Measurements from ENCODE around the gene DLGAP3. TPM values are rescaled to one million over a fixed set of nuclear protein-coding genes. Genes with fewer than 3 reads are reported as not detected.

DLGAP3 gene
- total and polyA plus RNA-seq, 3 experiments from 2014 or later: 0.59 to 0.82 TPM; not detected in 1

- Mint-ChIP-seq H3K27me3 (peaks cover 41 to 51% of the 10 kb centered on the region in 2 donors), H3K9me3 (peaks cover 0 to 2% (median 0%) of the 10 kb centered on the region in 5 donors), H3K4me3 (no peak overlapping the region), H3K36me3 (no peaks in the 10 kb centered on the region), H3K4me1 (peaks cover 0 to 4% (median 4%) of the 10 kb centered on the region in 3 donors), H3K27ac (no peak overlapping the region)
- H3K27ac ChIP-seq (ENCODE audit: low read depth, low read length): no peak overlapping the region
- H3K36me3 ChIP-seq (ENCODE audit: insufficient read depth, low read length): no peaks in the 10 kb centered on the region
- ChIA-PET CTCF (no interaction called here), POLR2A (no interaction called here)
- no peak for DNase-seq
- H3K9me3 ChIP-seq (ENCODE audit: low read length): no peaks in the 10 kb centered on the region
- H3K4me1 ChIP-seq (ENCODE audit: insufficient read depth, low read length): no peaks in the 10 kb centered on the region
- peaks cover 9% of the 10 kb centered on the region for H3K27me3 ChIP-seq (ENCODE audit: insufficient read depth, low read length, poor library complexity, severe bottlenecking)
- H3K4me3 ChIP-seq (ENCODE audit: low read length): no peak overlapping the region
Measured at GRCh38 chr1:34918386-34918976, 11.0 kb downstream of the DLGAP3 start.

GRCh38 chr1:34917017-34917416, 12.4 kb downstream of the DLGAP3 start:
- Histone ChIP-seq H3K36me3 (ENCODE audit: insufficient read depth, low read length) (no peaks in the 10 kb centered on the region), H3K4me3 (ENCODE audit: low read length) (no peak overlapping the region), H3K27ac (ENCODE audit: low read depth, low read length) (no peak overlapping the region), H3K27me3 (ENCODE audit: insufficient read depth, low read length, poor library complexity, severe bottlenecking) (peaks cover 9% of the 10 kb centered on the region), H3K4me1 (ENCODE audit: insufficient read depth, low read length) (no peaks in the 10 kb centered on the region), H3K9me3 (ENCODE audit: low read length) (no peaks in the 10 kb centered on the region)
- peaks cover 0 to 4% (median 4%) of the 10 kb centered on the region in 3 donors for H3K4me1 Mint-ChIP-seq
- H3K9me3 Mint-ChIP-seq: peaks cover 0 to 2% (median 0%) of the 10 kb centered on the region in 5 donors
- DNase-seq: no peak
- no peaks in the 10 kb centered on the region for H3K36me3 Mint-ChIP-seq
- POLR2A ChIA-PET: no interaction called here
- CTCF ChIA-PET: no interaction called here
- H3K4me3 Mint-ChIP-seq: no peak overlapping the region
- H3K27ac Mint-ChIP-seq: no peak overlapping the region
- peaks cover 31 to 39% of the 10 kb centered on the region in 2 donors for H3K27me3 Mint-ChIP-seq

DNA sequence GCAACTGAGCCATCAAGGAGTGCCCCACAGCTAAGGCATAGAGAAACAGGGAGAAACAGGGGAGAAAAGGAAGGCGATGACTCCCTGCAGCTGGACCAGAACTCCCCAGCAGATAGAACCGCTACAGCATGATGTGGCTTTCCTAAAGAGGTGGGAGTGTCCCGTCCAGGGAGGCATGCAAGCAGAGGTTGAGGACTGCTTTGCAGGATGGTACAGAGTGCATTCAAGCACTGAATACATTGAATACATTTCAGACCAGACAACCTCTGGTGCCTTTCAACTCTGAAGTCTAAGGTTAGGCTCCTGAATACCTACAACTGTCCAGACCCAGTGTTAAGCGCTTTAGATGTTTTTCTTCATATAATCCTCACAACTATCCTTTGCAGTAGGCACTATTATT, 13.3 kb downstream of the DLGAP3 start:
- ChIA-PET POLR2A (no interaction called here), CTCF (no interaction called here)
- no peak overlapping the region for H3K4me3 ChIP-seq (ENCODE audit: low read length)
- H3K27me3 ChIP-seq (ENCODE audit: insufficient read depth, low read length, poor library complexity, severe bottlenecking): peaks cover 3% of the 10 kb centered on the region
- no peak overlapping the region for H3K27ac Mint-ChIP-seq
- no peaks in the 10 kb centered on the region for H3K9me3 Mint-ChIP-seq
- no peak overlapping the region for H3K4me3 Mint-ChIP-seq
- H3K36me3 ChIP-seq (ENCODE audit: insufficient read depth, low read length): no peaks in the 10 kb centered on the region
- no peak for DNase-seq
- no peaks in the 10 kb centered on the region for H3K4me1 ChIP-seq (ENCODE audit: insufficient read depth, low read length)
- H3K4me1 Mint-ChIP-seq: peaks cover 0 to 4% (median 4%) of the 10 kb centered on the region in 3 donors
- H3K27me3 Mint-ChIP-seq: peaks cover 22 to 30% of the 10 kb centered on the region in 2 donors
- no peaks in the 10 kb centered on the region for H3K9me3 ChIP-seq (ENCODE audit: low read length)
- H3K36me3 Mint-ChIP-seq: no peaks in the 10 kb centered on the region
- H3K27ac ChIP-seq (ENCODE audit: low read depth, low read length): no peak overlapping the region

DNA sequence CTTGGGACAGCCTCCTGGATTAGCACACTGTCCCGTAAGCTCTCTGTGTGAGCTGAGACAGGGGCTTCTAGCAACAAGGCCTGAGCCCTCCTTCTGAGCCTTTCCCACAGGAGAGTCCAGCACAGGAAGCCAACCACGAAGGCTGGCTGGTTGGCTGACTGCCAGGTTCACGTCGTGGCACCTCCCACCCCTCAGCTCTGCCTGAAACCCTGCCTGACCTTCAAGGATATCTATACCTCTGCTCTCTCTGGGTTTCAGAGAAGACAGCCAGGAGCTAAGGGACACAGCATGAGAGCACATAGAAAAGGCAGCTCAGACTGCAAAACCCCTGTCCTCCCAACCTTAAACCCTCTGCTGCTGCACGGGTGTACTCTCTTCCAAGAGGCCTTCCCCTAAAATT, 13.9 kb downstream of the DLGAP3 start:
- DNase-seq: no peak
- Mint-ChIP-seq H3K36me3 (no peaks in the 10 kb centered on the region), H3K9me3 (no peaks in the 10 kb centered on the region), H3K4me1 (peaks cover 0 to 4% (median 4%) of the 10 kb centered on the region in 3 donors), H3K27ac (no peak overlapping the region), H3K4me3 (no peak overlapping the region), H3K27me3 (peaks cover 16 to 28% of the 10 kb centered on the region in 2 donors)
- Histone ChIP-seq H3K4me3 (ENCODE audit: low read length) (no peak overlapping the region), H3K27ac (ENCODE audit: low read depth, low read length) (no peak overlapping the region), H3K27me3 (ENCODE audit: insufficient read depth, low read length, poor library complexity, severe bottlenecking) (no peaks in the 10 kb centered on the region), H3K4me1 (ENCODE audit: insufficient read depth, low read length) (no peaks in the 10 kb centered on the region), H3K36me3 (ENCODE audit: insufficient read depth, low read length) (no peaks in the 10 kb centered on the region), H3K9me3 (ENCODE audit: low read length) (no peaks in the 10 kb centered on the region)
- POLR2A ChIA-PET: no interaction called here
- CTCF ChIA-PET: no interaction called here

DNA sequence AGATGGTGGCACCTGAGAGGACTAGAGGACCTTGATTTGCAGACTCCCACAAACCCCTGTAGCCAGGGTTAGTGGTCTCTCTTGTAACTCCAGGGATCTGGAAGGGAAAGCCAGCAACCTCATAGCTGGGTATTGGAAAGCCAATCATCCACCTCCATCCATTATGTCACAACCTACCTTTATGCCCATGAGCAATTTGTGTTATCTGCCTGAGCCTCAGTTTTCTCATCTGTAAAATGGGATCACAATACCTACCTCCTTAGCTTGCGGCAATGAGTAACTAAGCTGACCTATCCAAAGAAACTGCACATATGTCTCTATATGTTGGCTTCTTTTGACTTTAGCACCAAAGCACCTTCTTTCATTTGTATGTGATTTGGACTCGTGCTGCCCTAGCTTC, 14.5 kb downstream of the DLGAP3 start:
- H3K36me3 ChIP-seq (ENCODE audit: insufficient read depth, low read length): no peaks in the 10 kb centered on the region
- no peaks in the 10 kb centered on the region for H3K4me1 ChIP-seq (ENCODE audit: insufficient read depth, low read length)
- peaks cover 12 to 26% of the 10 kb centered on the region in 2 donors for H3K27me3 Mint-ChIP-seq
- no peak for DNase-seq
- peaks cover 0 to 4% (median 4%) of the 10 kb centered on the region in 3 donors for H3K4me1 Mint-ChIP-seq
- no peak overlapping the region for H3K4me3 Mint-ChIP-seq
- no peaks in the 10 kb centered on the region for H3K9me3 Mint-ChIP-seq
- H3K4me3 ChIP-seq (ENCODE audit: low read length): no peak overlapping the region
- no peaks in the 10 kb centered on the region for H3K36me3 Mint-ChIP-seq
- H3K9me3 ChIP-seq (ENCODE audit: low read length): no peaks in the 10 kb centered on the region
- no peak overlapping the region for H3K27ac Mint-ChIP-seq
- H3K27me3 ChIP-seq (ENCODE audit: insufficient read depth, low read length, poor library complexity, severe bottlenecking): no peaks in the 10 kb centered on the region
- ChIA-PET CTCF (no interaction called here), POLR2A (no interaction called here)
- H3K27ac ChIP-seq (ENCODE audit: low read depth, low read length): no peak overlapping the region

GRCh38 chr1:34911465-34911864, 18.0 kb downstream of the DLGAP3 start:
- DNase-seq: no peak
- no peak overlapping the region for H3K27ac ChIP-seq (ENCODE audit: low read depth, low read length)
- no peaks in the 10 kb centered on the region for H3K9me3 ChIP-seq (ENCODE audit: low read length)
- no peak overlapping the region for H3K27ac Mint-ChIP-seq
- H3K27me3 ChIP-seq (ENCODE audit: insufficient read depth, low read length, poor library complexity, severe bottlenecking): no peaks in the 10 kb centered on the region
- peaks cover 0 to 33% of the 10 kb centered on the region in 2 donors for H3K27me3 Mint-ChIP-seq
- no peaks in the 10 kb centered on the region for H3K4me1 ChIP-seq (ENCODE audit: insufficient read depth, low read length)
- ChIA-PET CTCF (interaction anchor here (1.2 to 1.6 kb wide), 2 partner anchors 20 to 23 kb away, joined by 3 to 4 read pairs; no protein-coding TSS in a partner anchor), POLR2A (no interaction called here)
- no peak overlapping the region for H3K4me3 Mint-ChIP-seq
- H3K9me3 Mint-ChIP-seq: peaks cover 0 to 2% (median 0%) of the 10 kb centered on the region in 5 donors
- H3K4me3 ChIP-seq (ENCODE audit: low read length): no peak overlapping the region
- no peaks in the 10 kb centered on the region for H3K36me3 ChIP-seq (ENCODE audit: insufficient read depth, low read length)
- H3K36me3 Mint-ChIP-seq: no peaks in the 10 kb centered on the region
- H3K4me1 Mint-ChIP-seq: no peaks in the 10 kb centered on the region

- H3K27ac ChIP-seq (ENCODE audit: low read depth, low read length): no peak overlapping the region
- Mint-ChIP-seq H3K36me3 (no peaks in the 10 kb centered on the region), H3K27me3 (peaks cover 0 to 30% of the 10 kb centered on the region in 2 donors), H3K27ac (no peak overlapping the region), H3K9me3 (peaks cover 0 to 2% (median 0%) of the 10 kb centered on the region in 5 donors), H3K4me3 (no peak overlapping the region), H3K4me1 (no peaks in the 10 kb centered on the region)
- no peak for DNase-seq
- POLR2A ChIA-PET: no interaction called here
- H3K9me3 ChIP-seq (ENCODE audit: low read length): no peaks in the 10 kb centered on the region
- H3K36me3 ChIP-seq (ENCODE audit: insufficient read depth, low read length): no peaks in the 10 kb centered on the region
- no peaks in the 10 kb centered on the region for H3K4me1 ChIP-seq (ENCODE audit: insufficient read depth, low read length)
- CTCF ChIA-PET: interaction anchor here (1.2 to 1.6 kb wide), 2 partner anchors 19 to 22 kb away, joined by 3 to 4 read pairs; no protein-coding TSS in a partner anchor
- H3K27me3 ChIP-seq (ENCODE audit: insufficient read depth, low read length, poor library complexity, severe bottlenecking): no peaks in the 10 kb centered on the region
- no peak overlapping the region for H3K4me3 ChIP-seq (ENCODE audit: low read length)
Measured at GRCh38 chr1:34910425-34910824, 19.0 kb downstream of the DLGAP3 start.

- Histone ChIP-seq H3K36me3 (ENCODE audit: insufficient read depth, low read length) (no peaks in the 10 kb centered on the region), H3K27me3 (ENCODE audit: insufficient read depth, low read length, poor library complexity, severe bottlenecking) (no peaks in the 10 kb centered on the region), H3K9me3 (ENCODE audit: low read length) (no peaks in the 10 kb centered on the region), H3K27ac (ENCODE audit: low read depth, low read length) (no peak overlapping the region), H3K4me3 (ENCODE audit: low read length) (no peak overlapping the region), H3K4me1 (ENCODE audit: insufficient read depth, low read length) (no peaks in the 10 kb centered on the region)
- H3K9me3 Mint-ChIP-seq: peaks cover 0 to 2% (median 0%) of the 10 kb centered on the region in 5 donors
- POLR2A ChIA-PET: no interaction called here
- no peaks in the 10 kb centered on the region for H3K36me3 Mint-ChIP-seq
- no peaks in the 10 kb centered on the region for H3K4me1 Mint-ChIP-seq
- no peak overlapping the region for H3K27ac Mint-ChIP-seq
- H3K27me3 Mint-ChIP-seq: peaks cover 2 to 36% of the 10 kb centered on the region in 2 donors
- no peak overlapping the region for H3K4me3 Mint-ChIP-seq
- CTCF ChIA-PET: no interaction called here
- DNase-seq: no peak
Measured at GRCh38 chr1:34908369-34908768, 21.1 kb downstream of the DLGAP3 start.
